GM23338 (cell line): Measurements from ENCODE around the gene PTH. TPM values are rescaled to one million over a fixed set of nuclear protein-coding genes. Genes with fewer than 3 reads are reported as not detected.

ENCODE experiments used
- ATAC-seq: fragments of 200-7000 bp; cut with Tn5 transposase; 3 replicates; pipeline ENCODE4 v1.9.1; 2020
- DNase-seq: peaks from one replicate; pipeline ENCODE4 v3.0.0-alpha.2; 2015; ENCODE audit warnings: low spot score
- H2AFZ ChIP-seq: fragments of 200-600 bp; sonication (generic); 2 replicates; pipeline ENCODE4 v1.8.0; 2016; ENCODE audit warnings: antibody characterized with exemption, mild to moderate bottlenecking, moderate library complexity
- H3F3A ChIP-seq: fragments of 200-600 bp; sonication (generic); replicated peaks from 2 replicates; pipeline ENCODE4 v1.8.0; 2017; ENCODE audit warnings: antibody characterized with exemption, mixed run types, low read depth
- H3K27ac ChIP-seq: fragments of 200-600 bp; sonication (generic); 2 replicates; pipeline ENCODE4 v1.6.1; 2016; ENCODE audit warnings: low read depth
- H3K27me3 ChIP-seq: fragments of 200-600 bp; sonication (generic); 2 replicates; pipeline ENCODE4 v1.8.0; 2016; ENCODE audit warnings: mild to moderate bottlenecking, mixed run types, moderate library complexity; ENCODE audit not compliant: insufficient read depth
- H3K36me3 ChIP-seq: fragments of 200-600 bp; sonication (generic); 2 replicates; pipeline ENCODE4 v1.8.0; 2016; ENCODE audit warnings: mild to moderate bottlenecking; ENCODE audit not compliant: insufficient read depth
- H3K4me1 ChIP-seq: fragments of 200-600 bp; sonication (generic); 2 replicates; pipeline ENCODE4 v1.8.0; 2016; ENCODE audit warnings: mild to moderate bottlenecking, moderate library complexity; ENCODE audit not compliant: insufficient read depth
- H3K4me2 ChIP-seq: fragments of 200-600 bp; sonication (generic); 2 replicates; pipeline ENCODE4 v1.7.1; 2017; ENCODE audit warnings: mixed run types
- H3K4me3 ChIP-seq: fragments of 200-600 bp; sonication (generic); 2 replicates; pipeline ENCODE4 v1.6.1; 2016; ENCODE audit warnings: mixed run types
- H3K79me2 ChIP-seq: fragments of 200-600 bp; sonication (generic); replicated peaks from 2 replicates; pipeline ENCODE4 v1.8.0; 2017; ENCODE audit warnings: mild to moderate bottlenecking; ENCODE audit not compliant: insufficient read depth
- H3K9me2 ChIP-seq: fragments of 200-600 bp; sonication (generic); 2 replicates; pipeline ENCODE4 v1.8.0; 2017; ENCODE audit not compliant: insufficient read depth
- H4K20me1 ChIP-seq: fragments of 200-600 bp; sonication (generic); replicated peaks from 2 replicates; pipeline ENCODE4 v1.8.0; 2017; ENCODE audit warnings: mild to moderate bottlenecking; ENCODE audit not compliant: insufficient read depth
- H3K27ac Mint-ChIP-seq: 2 replicates; pipeline ENCODE4 v1.8.0; 2020; ENCODE audit warnings: inconsistent platforms, mild to moderate bottlenecking, moderate library complexity, mixed read lengths
- H3K27me3 Mint-ChIP-seq: 3 replicates; pipeline ENCODE4 v1.8.0; 2022; ENCODE audit warnings: low read depth, mild to moderate bottlenecking, moderate library complexity, mixed read lengths, inconsistent platforms; ENCODE audit not compliant: insufficient read depth, poor library complexity
- H3K36me3 Mint-ChIP-seq: 3 replicates; pipeline ENCODE4 v1.8.0; 2021; ENCODE audit warnings: low read depth, mild to moderate bottlenecking, inconsistent platforms, moderate library complexity, mixed read lengths
- H3K4me1 Mint-ChIP-seq: 3 replicates; pipeline ENCODE4 v1.8.0; 2020; ENCODE audit warnings: mild to moderate bottlenecking, inconsistent platforms, mixed read lengths
- H3K4me3 Mint-ChIP-seq: 3 replicates; pipeline ENCODE4 v1.8.0; 2021; ENCODE audit warnings: moderate library complexity, mild to moderate bottlenecking, inconsistent platforms, mixed read lengths
- H3K9me3 Mint-ChIP-seq: 3 replicates; pipeline ENCODE4 v1.8.0; 2020; ENCODE audit warnings: moderate library complexity, mild to moderate bottlenecking, inconsistent platforms, mixed read lengths
- CREB1 ChIP-seq: fragments of 250-450 bp; sonication (Bioruptor Pico); IDR thresholded peaks from 2 replicates; pipeline ENCODE4 v1.5.0; 2020; ENCODE audit warnings: low read depth, mild to moderate bottlenecking, moderate library complexity
- ETS1 ChIP-seq: IDR thresholded peaks from 2 replicates; pipeline ENCODE4 v1.6.1; 2016; ENCODE audit warnings: antibody characterized with exemption
- EZH2phosphoT487 ChIP-seq: fragments of 200-600 bp; sonication (generic); IDR thresholded peaks from one replicate; pipeline ENCODE4 v1.8.1; 2018; ENCODE audit warnings: antibody characterized with exemption; ENCODE audit not compliant: unreplicated experiment
- STAT1 ChIP-seq: IDR thresholded peaks from one replicate; pipeline ENCODE4 v1.6.1; 2016; ENCODE audit warnings: antibody characterized with exemption; ENCODE audit not compliant: unreplicated experiment
- ZNF331 ChIP-seq: fragments of 250-450 bp; sonication (Bioruptor Pico); IDR thresholded peaks from 2 replicates; pipeline ENCODE4 v1.5.0; 2020; ENCODE audit warnings: low read depth, mild to moderate bottlenecking, moderate library complexity
- ZNF462 ChIP-seq: fragments of 250-450 bp; sonication (Bioruptor Pico); IDR thresholded peaks from 2 replicates; pipeline ENCODE4 v1.5.0; 2020; ENCODE audit warnings: mild to moderate bottlenecking, moderate library complexity
- polyA plus RNA-seq: library from polyadenylated mRNA; unstranded; fragments of >200 nt; fragmentation: Nextera tagmentation; extraction: Ambion mirVana; gene quantifications from 2 replicates; pipeline ENCODE4 v1.2.1, GENCODE V29; 2016
- total RNA-seq: library from RNA; depleted of rRNA; stranded (reverse); fragments of >200 nt; shearing (Covaris generic); gene quantifications from 2 replicates; pipeline ENCODE4 v1.2.3, GENCODE V29; 2014

PTH gene
- total and polyA plus RNA-seq, 2 experiments from 2014 or later: not detected

- peaks cover 6% of the 10 kb centered on the region; the same call in 1 of the 2 replicates for H3K9me2 ChIP-seq
- H3K36me3 Mint-ChIP-seq: peaks cover 13% of the 10 kb centered on the region
These were observed 42.2 kb upstream of the PTH start for GRCh38 chr11:13538044-13538443.

More at GRCh38 chr11:13538044-13538443, 42.2 kb upstream of the PTH start:
- H3K27ac ChIP-seq: no peak overlapping the region
- H4K20me1 ChIP-seq: no peaks in the 10 kb centered on the region
- H3F3A ChIP-seq: no peaks in the 10 kb centered on the region
- Mint-ChIP-seq H3K4me1 (no peaks in the 10 kb centered on the region), H3K27me3 (no peaks in the 10 kb centered on the region), H3K27ac (no peak overlapping the region), H3K4me3 (no peak overlapping the region), H3K9me3 (peaks cover 56% of the 10 kb centered on the region)
- H2AFZ ChIP-seq: no peak overlapping the region
- H3K4me3 ChIP-seq: no peak overlapping the region
- DNase-seq (no peak), ATAC-seq (no peak)
- no peak overlapping the region for H3K4me2 ChIP-seq
- H3K4me1 ChIP-seq: no peaks in the 10 kb centered on the region
- no peaks in the 10 kb centered on the region for H3K36me3 ChIP-seq
- H3K79me2 ChIP-seq: no peaks in the 10 kb centered on the region
- TF ChIP-seq STAT1 (no peak), ETS1 (no peak), ZNF462 (no peak), CREB1 (CRISPR knock-in tag) (no peak), ZNF331 (CRISPR knock-in tag) (no peak), EZH2phosphoT487 (no peak)
- no peaks in the 10 kb centered on the region for H3K27me3 ChIP-seq
